GM10266 (cell line): ENCODE results near the gene ADGRL3.

Experiments used
- DNase-seq: peaks from one replicate; pipeline ENCODE4 v3.0.0; 2012; ENCODE audit errors: extremely low spot score
- CTCF ChIP-seq: IDR thresholded peaks from 2 replicates; pipeline ENCODE4 v1.5.1; 2012; ENCODE audit warnings: mild to moderate bottlenecking, low read depth; ENCODE audit not compliant: control insufficient read depth, insufficient read depth; ENCODE audit errors: missing control alignments

Gene ADGRL3

GRCh38 chr4:62053974-62054373, 853.8 kb downstream of the ADGRL3 start:
- DNase-seq = no peak
- TF ChIP-seq CTCF = no peak

- DNase-seq = no peak
- TF ChIP-seq CTCF = no peak
These were observed 856.9 kb downstream of the ADGRL3 start for GRCh38 chr4:62057031-62057430.

DNA sequence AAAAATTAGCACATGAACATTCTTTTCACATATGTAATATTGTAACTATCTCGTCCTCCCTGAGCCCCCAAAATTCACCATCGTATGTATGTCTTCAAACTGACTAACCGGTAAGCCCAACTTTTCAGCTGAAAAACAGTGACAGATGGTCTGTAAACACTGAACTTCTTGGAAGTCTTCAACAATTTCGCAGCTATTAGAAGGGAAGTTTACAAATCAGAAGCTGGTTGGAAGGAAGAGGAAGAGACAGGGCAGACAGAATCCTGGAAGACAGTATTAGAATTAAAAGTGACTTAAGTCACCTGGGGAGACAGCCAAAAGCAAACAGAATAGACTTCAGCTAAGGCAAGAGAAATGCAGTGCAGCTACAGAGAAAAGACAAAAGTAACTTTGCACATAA, 858.4 kb downstream of the ADGRL3 start:
- no peak for DNase-seq
- TF ChIP-seq CTCF = no peak

DNA sequence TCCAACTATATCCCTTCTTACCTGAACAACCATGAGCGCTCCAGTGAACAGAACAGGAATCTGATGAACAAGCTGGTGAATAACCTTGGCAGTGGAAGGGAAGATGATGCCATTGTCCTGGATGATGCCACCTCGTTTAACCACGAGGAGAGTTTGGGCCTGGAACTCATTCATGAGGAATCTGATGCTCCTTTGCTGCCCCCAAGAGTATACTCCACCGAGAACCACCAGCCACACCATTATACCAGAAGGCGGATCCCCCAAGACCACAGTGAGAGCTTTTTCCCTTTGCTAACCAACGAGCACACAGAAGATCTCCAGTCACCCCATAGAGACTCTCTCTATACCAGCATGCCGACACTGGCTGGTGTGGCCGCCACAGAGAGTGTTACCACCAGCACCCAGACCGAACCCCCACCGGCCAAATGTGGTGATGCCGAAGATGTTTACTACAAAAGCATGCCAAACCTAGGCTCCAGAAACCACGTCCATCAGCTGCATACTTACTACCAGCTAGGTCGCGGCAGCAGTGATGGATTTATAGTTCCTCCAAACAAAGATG, 870.2 kb downstream of the ADGRL3 start:
- TF ChIP-seq CTCF = no peak
- no peak for DNase-seq

GRCh38 chr4:62075089-62075488, 875.0 kb downstream of the ADGRL3 start:
- TF ChIP-seq CTCF = no peak
- DNase-seq = no peak

DNA sequence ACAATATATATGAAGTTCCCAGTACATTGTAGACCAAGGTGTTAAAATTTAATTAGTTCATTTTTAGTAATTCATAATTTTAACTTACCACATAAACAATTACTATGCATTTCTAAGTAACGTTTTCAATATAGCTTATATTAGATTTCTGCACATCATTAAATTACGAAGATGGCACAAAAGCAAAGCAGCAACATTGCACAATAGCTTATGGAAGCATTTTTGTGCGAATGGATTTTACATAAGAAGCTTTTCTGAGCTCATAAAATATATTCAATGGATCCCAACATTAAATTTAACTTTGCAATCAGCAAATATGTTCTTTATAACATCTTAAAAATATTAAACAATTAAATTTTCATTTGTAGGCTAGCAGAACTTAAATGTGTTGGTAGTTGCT, 875.4 kb downstream of the ADGRL3 start:
- no peak for TF ChIP-seq CTCF

DNA sequence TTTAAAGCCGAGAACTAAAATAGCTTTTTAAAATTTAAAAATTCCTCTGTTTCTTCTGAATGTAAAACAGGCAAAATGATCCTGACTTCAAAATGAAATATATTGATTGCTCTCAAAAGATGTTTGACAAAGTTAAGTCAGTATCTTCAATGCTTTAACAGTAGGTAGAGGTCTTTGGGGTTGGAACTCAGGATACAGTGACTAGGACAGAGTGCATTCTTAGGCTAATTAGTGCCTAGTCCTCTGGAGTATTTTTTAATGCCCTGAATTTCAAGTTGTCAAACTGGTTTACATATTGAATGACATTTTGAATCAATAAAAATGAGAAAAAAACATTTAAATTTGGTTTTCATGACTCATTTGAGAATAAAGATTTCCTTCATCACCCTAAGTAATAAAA, 877.3 kb downstream of the ADGRL3 start:
- no peak for TF ChIP-seq CTCF
- no peak for DNase-seq

More for the DNA sequence above, 875.4 kb downstream of the ADGRL3 start:
- DNase-seq = no peak
